NOMO-1 treated with dmso at 0.1 percent for 144 hours (cell line): Measurements from ENCODE around the gene MLLT10.

ENCODE experiments used
- DNase-seq: peaks from one replicate; lab custom pipeline; 2025; ENCODE audit not compliant: unreplicated experiment; lab: John Stamatoyannopoulos, UW

Gene MLLT10

DNA sequence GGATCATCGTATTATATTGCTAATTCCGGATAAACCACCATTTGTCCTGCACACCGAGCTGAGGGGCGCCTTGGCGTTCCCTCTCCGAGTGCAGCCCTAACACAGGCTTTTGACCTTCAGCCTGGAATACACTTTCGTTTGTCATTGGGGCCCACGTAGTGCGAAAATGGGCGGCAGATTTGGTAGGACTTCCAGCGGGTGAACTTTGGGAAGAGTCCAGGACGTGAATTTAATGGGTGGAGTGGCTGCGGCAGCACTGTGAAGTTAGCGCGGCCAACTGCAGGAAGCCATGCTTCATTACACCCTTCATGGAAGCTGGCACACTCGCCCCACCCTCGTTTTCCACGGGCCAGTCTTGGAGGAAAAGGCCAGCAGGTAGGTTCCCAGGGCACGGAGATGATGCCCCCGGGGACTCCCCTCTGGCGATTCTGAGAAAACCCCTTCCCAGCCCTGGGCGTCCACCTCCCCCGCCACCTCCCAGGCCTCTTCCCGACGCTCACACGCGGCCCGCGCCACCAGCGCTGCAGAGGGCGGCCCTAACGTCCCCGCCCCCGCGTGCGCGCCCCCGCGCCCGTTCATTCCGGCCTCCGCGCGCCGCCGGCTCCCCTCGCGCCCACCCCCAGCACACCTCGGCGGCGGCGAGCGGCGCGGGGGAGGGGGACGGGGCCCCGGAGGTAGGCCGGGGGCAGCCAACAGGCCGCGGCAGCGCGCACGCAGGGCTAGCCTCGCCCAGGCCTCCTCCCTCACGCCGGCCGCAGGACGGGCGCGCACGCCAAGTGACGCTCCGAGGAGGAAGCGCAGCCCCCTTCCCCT lies at the start of gene MLLT10:
Gene MLLT10, plus strand, starts transcription at position 766 of the 813 bp plus-strand sequence. CDS start 413 bp downstream, outside the sequence.
- DNase-seq: peak; percentile 91

DNA sequence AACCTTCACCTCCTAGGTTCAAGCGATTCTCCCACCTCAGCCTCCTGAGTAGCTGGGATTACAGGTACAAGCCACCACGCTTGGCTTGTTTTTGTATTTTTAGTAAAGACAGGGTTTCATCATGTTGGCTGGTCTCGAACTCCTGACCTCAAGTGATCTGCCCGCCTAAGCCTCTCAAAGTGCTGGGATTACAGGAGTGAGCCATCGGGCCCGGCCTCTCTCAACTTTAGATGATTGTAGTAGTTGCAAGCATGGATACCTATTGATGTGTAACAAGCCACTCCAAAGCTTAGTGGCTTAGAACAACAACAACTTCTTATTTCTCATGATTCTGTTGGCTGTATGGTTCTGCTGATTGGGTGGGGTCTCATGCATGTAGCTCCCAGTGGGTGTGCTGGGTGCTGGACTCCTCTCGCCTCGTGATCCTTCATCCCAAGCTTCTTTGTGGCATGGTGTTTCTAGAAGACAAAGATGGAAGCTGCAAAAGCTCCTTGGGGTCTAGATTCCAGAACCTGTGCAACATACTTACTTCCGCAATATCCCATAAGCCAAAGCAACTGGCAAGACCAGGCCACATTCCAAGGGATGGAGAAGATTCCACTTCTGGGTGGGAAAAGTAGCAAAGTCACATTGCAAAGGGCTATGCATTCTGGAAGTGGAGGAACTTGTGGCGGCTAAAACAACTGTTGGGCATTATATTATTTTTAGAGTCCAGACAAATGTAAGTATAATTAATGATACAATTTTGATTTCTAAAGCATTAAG lies 46.4 kb upstream of the MLLT10 start:
- no peak for DNase-seq

DNA sequence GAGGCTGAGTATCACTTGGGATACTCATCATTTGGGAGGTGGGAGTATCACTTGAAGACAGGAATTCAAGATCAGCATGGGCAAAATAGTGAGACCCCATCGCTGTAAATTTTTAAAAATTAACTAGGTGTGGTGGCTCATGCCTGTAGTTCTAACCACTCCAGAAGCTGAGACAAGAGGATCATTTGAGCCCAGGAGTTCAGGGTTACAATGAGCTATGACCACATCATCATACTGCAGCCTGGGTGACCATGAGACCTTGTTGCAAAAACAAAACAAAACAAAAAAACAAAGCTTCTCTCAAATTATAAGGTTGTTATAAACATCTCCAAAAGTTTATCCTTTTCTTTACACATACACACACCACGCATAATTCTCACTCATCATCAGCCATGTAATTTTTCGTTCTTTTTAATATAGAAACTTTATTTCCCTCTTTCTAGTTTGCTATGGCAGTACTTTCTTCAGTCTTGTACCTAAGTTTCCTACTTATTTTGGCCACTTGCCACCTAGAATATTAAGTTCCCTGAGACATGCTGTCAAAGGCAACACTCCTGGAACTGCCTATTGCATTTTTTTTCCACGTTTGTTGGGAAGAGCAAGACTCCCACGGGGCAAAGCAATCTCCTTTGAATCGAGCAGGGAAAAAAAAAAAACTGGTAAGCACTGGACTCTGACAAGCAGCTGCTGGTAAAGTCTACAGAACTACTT lies 45.6 kb upstream of the MLLT10 start:
- DNase-seq: no peak

GRCh38 chr10:21488957-21489446 lies 45.0 kb upstream of the MLLT10 start:
- DNase-seq: no peak

DNA sequence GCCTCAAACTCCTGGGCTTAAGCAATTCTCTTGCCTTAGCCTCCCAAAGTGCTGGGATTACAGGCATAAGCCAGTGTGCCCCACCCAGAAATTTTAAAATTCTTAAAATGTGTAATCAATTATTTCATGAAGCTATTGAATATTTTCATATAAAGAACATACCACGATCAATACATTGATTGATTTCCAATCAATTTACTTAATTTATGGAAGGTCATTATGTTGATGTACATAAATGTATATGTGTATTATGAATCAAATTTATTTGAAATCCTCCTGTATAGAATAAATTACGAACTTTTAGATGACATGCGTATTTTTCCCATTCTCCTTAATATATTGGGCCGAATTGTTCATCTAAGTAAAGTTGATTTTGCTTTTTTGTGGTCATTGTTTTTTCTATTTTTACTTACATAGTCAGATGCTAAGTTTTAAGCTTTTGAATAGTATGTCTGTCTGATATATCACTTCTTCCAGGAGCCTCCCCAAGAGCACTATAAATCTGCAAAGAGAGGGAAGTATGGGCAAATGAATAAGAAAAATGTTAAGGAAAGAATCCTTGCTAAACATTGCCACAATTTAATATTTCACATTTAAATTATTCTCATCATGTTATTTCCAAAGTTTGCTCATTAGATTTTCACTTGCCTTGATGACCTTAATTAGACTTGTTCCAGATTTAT lies 43.9 kb upstream of the MLLT10 start:
- DNase-seq: no peak

DNA sequence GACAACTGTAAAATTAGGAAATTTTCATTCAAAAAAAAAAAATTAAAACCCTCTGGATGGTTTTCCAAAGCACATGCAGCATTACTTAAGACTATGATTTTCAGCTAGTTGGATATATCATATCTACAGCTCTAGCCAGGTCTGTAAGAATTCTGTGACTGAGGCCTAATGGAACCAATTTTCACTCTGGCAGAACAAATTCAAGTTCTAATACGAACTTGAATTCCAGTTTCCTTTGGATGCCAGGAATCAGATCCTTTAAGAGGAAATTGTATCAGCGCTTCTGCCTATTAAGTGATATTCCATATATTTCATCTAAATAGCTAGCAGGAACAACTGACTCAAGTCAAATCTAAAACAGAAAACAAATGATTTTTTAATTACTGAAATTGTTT lies 43.3 kb upstream of the MLLT10 start:
- no peak for DNase-seq

DNA sequence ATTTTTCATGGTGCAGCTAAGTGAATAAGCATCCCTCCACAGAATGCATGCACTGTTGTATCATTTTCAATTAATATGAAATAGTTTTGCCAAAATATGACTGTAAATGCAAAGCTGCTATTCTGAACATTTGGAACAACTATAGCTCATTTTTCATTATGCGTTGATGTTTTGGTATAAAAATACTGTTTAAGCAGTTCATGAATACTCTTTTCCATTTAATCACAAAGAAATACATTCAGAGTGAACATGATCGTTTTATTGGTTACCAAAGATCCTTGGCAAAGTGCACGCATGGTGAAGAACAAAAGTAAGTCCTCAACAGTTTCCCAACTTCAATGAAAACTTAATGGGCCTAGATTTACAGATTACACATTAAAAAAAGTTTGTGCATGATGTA lies 41.6 kb upstream of the MLLT10 start:
- no peak for DNase-seq

- no peak for DNase-seq
Observed at GRCh38 chr10:21493784-21494183, 40.2 kb upstream of the MLLT10 start.

DNA sequence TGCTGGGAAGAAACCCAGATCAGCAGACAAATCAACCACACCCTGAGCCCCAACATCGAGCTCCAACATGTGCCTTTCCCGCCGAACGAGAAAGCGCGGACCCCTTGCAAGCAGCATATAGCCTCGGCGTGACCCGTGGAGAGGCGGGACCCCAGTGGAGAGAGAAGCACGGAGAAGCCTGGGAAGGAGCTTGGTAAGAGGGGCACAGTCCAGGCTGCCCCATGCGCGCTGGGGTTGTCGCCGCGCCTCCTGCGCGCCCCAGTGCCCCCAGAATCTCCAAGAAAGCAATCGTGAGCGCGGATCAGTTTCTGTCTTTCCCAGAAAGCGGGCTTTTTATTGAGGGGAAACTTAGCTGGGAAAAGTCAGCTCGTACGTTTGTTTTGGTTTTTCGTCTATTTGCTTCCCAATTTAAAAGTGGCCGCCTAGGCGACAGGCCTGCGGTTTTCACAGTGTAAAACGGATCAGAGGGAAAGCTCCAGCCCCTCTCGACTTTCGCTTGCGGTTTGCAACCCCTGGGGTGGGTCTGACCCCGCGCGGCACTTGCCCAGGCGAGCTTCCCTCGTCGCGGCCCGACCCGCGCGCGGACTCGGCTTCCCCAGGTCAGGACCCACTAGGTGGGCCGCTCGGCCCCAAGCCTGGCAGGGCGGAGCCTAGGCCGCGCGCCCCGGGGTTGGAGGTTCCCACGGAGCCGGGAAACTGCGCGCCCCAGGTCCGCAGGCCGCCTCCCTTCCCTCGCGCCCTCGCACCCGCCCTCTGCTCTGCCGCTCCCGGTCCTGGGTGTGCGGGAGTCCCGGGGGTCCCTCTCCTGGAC lies 39.6 kb upstream of the MLLT10 start:
- DNase-seq: peak; percentile 51

GRCh38 chr10:21495002-21495751 lies 38.9 kb upstream of the MLLT10 start:
- no peak for DNase-seq

- DNase-seq: peak; percentile 89
Observed at GRCh38 chr10:21495752-21496342, 38.2 kb upstream of the MLLT10 start.

DNA sequence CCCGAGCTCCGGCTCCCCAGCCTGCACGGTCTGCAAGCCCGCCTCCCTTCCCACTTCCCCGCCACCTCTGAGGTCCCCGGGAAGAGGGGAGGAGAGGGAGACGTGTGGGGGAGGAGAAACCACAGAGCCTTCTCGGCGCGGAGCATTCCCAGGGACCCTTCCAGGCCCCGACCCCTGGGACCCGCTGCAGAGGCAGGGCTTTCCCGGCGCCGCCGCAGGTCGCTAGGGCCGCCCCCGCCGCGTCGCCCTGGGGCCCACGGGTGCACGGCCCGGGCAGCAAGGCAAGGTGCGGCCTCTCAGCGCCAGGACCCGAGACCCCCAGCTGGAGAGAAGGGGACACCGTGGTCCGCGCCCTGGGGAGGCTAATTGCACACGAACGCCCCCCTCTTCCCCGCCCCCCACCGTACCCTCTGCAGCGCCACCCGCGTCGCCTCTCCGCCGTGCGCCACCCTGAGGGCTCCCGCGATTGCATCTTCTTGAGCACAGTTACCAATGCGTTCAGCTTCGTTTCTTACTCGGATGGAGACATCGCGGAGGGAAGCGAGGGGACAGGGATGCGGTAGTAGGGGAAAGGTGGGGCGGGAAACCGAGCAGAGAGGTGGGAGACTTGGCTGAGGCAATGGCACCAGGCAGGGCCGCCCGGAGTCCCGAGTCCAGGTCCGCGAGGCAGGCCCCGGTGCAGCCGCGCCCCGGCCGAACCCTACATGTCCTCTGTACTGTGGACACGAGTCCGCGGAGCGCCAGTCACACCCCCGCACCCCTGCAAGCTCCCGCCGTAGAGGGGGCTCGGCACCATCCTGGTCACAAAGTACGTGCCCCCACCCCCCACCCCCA lies 37.5 kb upstream of the MLLT10 start:
- DNase-seq: peak; percentile 53

GRCh38 chr10:21497177-21497807 lies 36.7 kb upstream of the MLLT10 start:
- peak; percentile 73 for DNase-seq

DNA sequence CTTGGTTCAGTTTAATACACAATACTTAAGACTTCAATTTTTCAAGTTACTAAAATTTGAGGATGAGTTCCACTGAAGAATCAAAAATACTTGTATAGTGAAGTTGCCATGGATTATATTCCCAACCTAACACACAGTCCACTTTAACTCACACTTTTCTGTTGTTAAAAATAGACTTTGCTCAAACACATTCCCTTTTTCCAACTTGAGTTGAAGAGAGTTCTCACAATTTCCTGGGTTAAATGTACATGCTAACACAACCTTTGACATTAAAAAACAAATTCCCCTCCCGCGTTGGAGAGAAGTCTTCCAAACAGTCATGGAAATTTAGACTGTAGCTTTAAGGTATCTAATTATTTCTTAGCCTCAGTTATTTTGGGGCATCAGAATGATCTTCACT lies 35.7 kb upstream of the MLLT10 start:
- no peak for DNase-seq

DNA sequence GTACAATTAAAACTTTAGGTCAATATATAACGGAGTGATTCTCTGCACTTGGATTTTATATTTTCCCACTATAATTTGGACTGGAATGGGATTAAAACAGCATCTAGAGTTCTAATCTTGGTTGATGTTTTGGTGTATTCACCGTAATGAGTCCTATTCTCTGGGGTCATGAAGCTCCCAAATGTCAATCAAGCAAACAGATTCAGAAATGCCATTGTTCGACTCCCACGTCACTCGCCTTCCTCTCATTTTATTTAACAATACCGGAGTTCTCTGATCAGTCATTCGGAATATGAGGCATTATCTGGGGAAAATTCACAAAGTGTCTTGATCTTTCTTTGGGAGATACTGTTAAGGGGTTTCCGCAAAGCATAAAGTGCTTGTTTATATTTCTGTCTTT lies 35.0 kb upstream of the MLLT10 start:
- DNase-seq: no peak

- peak; percentile 70 for DNase-seq
Observed at GRCh38 chr10:21499701-21500577, 34.1 kb upstream of the MLLT10 start.

- DNase-seq: no peak
Observed at GRCh38 chr10:21500578-21500910, 33.5 kb upstream of the MLLT10 start.
